HL-60 (cell line): ENCODE data around the gene TPP1.

Source experiments
- DNase-seq, 2 experiments: peaks; one replicate each; pipeline ENCODE4 v3.0.0-alpha.2; 2010 to 2020; ENCODE audit warnings: low read depth in 1 of 2, low spot score in 1 of 2
- H3K27ac ChIP-seq: fragments of 250-450 bp; sonication (Bioruptor Pico); replicated peaks from 2 replicates; pipeline ENCODE4 v1.5.1; 2020; ENCODE audit warnings: mild to moderate bottlenecking, moderate library complexity
- H3K27me3 ChIP-seq: fragments of 250-450 bp; sonication (Bioruptor Pico); 2 replicates; pipeline ENCODE4 v1.5.1; 2021; ENCODE audit warnings: mild to moderate bottlenecking, moderate library complexity; ENCODE audit not compliant: insufficient read depth, poor library complexity, severe bottlenecking
- H3K4me3 ChIP-seq: replicated peaks from 2 replicates; pipeline ENCODE4 v1.5.1; 2011; ENCODE audit warnings: mild to moderate bottlenecking, control low read depth, low read length; ENCODE audit not compliant: insufficient read depth
- GABPA ChIP-seq: IDR thresholded peaks from 2 replicates; pipeline ENCODE4 v1.6.1; 2012; ENCODE audit warnings: low read depth
- POLR2AphosphoS5 ChIP-seq: IDR thresholded peaks from 2 replicates; pipeline ENCODE4 v1.6.1; 2012; ENCODE audit warnings: low read depth
- SPI1 ChIP-seq: IDR thresholded peaks from 2 replicates; pipeline ENCODE4 v1.6.1; 2012; ENCODE audit warnings: low read depth, mild to moderate bottlenecking, borderline replicate concordance
- TF ChIP-seq, protein P1 (sequence below): IDR thresholded peaks from 2 replicates; pipeline ENCODE4 v1.6.1; 2012; ENCODE audit warnings: low read depth; ENCODE audit not compliant: insufficient replicate concordance
- TF ChIP-seq, protein P2 (sequence below): IDR thresholded peaks from one replicate; pipeline ENCODE4 v1.5.1; 2011; ENCODE audit warnings: low read length, control low read depth, inconsistent platforms; ENCODE audit not compliant: insufficient read depth

TPP1 gene

DNA sequence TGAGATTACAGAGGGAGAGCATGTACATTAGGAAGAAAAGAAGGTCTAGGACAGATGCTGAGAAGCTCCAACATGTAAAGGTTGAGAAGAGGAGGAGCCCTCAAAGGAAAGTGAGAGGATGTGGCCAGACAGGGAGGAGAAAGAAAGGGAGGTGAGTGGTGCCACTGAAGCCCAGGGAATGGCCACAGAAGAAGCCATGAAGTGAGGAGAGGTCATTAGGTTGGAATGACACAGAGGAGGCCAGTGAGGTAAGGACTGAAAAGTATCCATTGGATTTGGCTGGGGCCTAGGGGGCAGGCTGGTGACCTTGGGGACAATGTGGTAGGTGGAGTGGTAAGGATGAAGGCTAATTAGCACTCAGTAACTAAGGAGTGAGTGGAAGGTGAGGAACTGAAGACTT is 39.4 kb upstream of the TPP1 start:
- no peak for DNase-seq
- no peak for TF ChIP-seq POLR2AphosphoS5
- TF ChIP-seq, protein P1, sequence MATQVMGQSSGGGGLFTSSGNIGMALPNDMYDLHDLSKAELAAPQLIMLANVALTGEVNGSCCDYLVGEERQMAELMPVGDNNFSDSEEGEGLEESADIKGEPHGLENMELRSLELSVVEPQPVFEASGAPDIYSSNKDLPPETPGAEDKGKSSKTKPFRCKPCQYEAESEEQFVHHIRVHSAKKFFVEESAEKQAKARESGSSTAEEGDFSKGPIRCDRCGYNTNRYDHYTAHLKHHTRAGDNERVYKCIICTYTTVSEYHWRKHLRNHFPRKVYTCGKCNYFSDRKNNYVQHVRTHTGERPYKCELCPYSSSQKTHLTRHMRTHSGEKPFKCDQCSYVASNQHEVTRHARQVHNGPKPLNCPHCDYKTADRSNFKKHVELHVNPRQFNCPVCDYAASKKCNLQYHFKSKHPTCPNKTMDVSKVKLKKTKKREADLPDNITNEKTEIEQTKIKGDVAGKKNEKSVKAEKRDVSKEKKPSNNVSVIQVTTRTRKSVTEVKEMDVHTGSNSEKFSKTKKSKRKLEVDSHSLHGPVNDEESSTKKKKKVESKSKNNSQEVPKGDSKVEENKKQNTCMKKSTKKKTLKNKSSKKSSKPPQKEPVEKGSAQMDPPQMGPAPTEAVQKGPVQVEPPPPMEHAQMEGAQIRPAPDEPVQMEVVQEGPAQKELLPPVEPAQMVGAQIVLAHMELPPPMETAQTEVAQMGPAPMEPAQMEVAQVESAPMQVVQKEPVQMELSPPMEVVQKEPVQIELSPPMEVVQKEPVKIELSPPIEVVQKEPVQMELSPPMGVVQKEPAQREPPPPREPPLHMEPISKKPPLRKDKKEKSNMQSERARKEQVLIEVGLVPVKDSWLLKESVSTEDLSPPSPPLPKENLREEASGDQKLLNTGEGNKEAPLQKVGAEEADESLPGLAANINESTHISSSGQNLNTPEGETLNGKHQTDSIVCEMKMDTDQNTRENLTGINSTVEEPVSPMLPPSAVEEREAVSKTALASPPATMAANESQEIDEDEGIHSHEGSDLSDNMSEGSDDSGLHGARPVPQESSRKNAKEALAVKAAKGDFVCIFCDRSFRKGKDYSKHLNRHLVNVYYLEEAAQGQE: no peak
- TF ChIP-seq GABPA: no peak
- TF ChIP-seq, protein P2, sequence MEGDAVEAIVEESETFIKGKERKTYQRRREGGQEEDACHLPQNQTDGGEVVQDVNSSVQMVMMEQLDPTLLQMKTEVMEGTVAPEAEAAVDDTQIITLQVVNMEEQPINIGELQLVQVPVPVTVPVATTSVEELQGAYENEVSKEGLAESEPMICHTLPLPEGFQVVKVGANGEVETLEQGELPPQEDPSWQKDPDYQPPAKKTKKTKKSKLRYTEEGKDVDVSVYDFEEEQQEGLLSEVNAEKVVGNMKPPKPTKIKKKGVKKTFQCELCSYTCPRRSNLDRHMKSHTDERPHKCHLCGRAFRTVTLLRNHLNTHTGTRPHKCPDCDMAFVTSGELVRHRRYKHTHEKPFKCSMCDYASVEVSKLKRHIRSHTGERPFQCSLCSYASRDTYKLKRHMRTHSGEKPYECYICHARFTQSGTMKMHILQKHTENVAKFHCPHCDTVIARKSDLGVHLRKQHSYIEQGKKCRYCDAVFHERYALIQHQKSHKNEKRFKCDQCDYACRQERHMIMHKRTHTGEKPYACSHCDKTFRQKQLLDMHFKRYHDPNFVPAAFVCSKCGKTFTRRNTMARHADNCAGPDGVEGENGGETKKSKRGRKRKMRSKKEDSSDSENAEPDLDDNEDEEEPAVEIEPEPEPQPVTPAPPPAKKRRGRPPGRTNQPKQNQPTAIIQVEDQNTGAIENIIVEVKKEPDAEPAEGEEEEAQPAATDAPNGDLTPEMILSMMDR: no peak
- TF ChIP-seq SPI1: no peak
- Histone ChIP-seq H3K27me3 (peaks cover 13% of the 10 kb centered on the region), H3K4me3 (no peak overlapping the region), H3K27ac (no peak overlapping the region)

- TF ChIP-seq SPI1 (no peak), POLR2AphosphoS5 (no peak)
- TF ChIP-seq, protein P2: no peak
- Histone ChIP-seq H3K4me3 (no peak overlapping the region), H3K27ac (no peak overlapping the region), H3K27me3 (peaks cover 13% of the 10 kb centered on the region)
- DNase-seq: no peak
Measured at GRCh38 chr11:6657346-6657745, 38.1 kb upstream of the TPP1 start.

GRCh38 chr11:6656936-6657335 is 37.7 kb upstream of the TPP1 start:
- no peak for DNase-seq
- Histone ChIP-seq H3K27ac (no peak overlapping the region), H3K27me3 (peaks cover 13% of the 10 kb centered on the region), H3K4me3 (no peak overlapping the region)
- TF ChIP-seq GABPA: no peak
- TF ChIP-seq, protein P1: no peak

GRCh38 chr11:6656584-6656915 is 37.3 kb upstream of the TPP1 start:
- H3K27ac ChIP-seq: no peak overlapping the region
- H3K4me3 ChIP-seq: no peak overlapping the region
- H3K27me3 ChIP-seq: peaks cover 13% of the 10 kb centered on the region
- TF ChIP-seq, protein P1: no peak
- no peak for TF ChIP-seq POLR2AphosphoS5
- no peak for TF ChIP-seq GABPA
- DNase-seq: no peak
